ENCODE data around the gene EXOSC10.
"Not testable (repeated sequence)": the region's sequence is repeated elsewhere in the genome, so short reads cannot be mapped to it uniquely, and the experiment has no call there.

The EXOSC10 gene

DNA sequence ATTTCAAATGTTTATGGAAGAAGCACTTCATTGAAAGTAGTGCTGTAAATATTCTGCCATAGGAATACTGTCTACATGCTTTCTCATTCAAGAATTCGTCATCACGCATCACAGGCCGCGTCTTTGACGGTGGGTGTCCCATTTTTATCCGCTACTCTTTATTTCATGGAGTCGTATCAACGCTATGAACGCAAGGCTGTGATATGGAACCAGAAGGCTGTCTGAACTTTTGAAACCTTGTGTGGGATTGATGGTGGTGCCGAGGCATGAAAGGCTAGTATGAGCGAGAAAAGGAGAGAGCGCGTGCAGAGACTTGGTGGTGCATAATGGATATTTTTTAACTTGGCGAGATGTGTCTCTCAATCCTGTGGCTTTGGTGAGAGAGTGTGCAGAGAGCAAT, 76.5 kb downstream of the EXOSC10 start:
- FAIRE-seq (no peak), DNase-seq (ENCODE audit: insufficient read length, low spot score) (no peak)
- TF ChIP-seq, protein P1, sequence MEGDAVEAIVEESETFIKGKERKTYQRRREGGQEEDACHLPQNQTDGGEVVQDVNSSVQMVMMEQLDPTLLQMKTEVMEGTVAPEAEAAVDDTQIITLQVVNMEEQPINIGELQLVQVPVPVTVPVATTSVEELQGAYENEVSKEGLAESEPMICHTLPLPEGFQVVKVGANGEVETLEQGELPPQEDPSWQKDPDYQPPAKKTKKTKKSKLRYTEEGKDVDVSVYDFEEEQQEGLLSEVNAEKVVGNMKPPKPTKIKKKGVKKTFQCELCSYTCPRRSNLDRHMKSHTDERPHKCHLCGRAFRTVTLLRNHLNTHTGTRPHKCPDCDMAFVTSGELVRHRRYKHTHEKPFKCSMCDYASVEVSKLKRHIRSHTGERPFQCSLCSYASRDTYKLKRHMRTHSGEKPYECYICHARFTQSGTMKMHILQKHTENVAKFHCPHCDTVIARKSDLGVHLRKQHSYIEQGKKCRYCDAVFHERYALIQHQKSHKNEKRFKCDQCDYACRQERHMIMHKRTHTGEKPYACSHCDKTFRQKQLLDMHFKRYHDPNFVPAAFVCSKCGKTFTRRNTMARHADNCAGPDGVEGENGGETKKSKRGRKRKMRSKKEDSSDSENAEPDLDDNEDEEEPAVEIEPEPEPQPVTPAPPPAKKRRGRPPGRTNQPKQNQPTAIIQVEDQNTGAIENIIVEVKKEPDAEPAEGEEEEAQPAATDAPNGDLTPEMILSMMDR (IDR thresholded peaks at IDR 0.05; ENCODE audit: insufficient read depth, missing control alignments), result no peak

DNA sequence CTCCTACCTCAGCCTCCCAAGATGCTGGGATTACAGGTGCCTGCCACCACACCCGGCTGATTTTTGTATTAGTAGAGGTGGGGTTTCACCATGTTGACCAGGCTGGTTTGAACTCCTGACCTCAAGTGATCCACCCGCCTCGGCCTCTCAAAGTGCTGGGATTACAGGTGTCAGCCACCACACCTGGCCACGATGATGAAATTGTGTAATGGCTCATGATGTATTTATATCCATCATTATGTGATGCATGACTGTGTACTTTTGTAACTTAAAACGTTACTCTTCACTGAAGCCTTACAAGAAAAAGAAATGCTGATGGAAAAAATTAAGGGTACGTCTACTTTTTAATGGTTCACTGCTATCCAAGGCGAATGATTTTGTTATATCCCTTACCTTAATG, 79.7 kb downstream of the EXOSC10 start:
- FAIRE-seq (no peak), DNase-seq (ENCODE audit: insufficient read length, low spot score) (no peak)
- TF ChIP-seq, protein P1 (IDR thresholded peaks at IDR 0.05; ENCODE audit: insufficient read depth, missing control alignments), result no peak

DNA sequence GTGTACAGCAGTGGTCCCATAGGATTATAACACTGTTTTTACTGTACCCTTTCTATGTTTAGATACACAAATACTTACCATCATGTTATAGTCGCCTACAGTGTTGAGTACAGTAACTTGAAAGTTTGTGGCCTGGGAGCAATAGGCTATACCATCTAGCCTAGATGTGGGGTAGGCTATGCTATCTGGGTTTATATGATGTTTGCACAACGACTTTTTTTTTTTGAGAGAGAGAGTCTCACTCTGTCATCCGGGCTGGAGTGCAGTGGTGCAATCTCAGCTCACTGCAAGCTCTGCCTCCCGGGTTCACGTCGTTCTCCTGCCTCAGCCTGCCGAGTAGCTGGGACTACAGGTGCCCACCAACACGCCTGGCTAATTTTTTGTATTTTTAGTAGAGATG, 80.3 kb downstream of the EXOSC10 start:
- FAIRE-seq; DNase-seq (ENCODE audit: insufficient read length, low spot score): not testable (repeated sequence)

All from D721Med (cell line).